HFF-Myc (cell line): Measurements from ENCODE around the gene HECTD2.

ENCODE experiments used
- DNase-seq: peaks from one replicate; pipeline ENCODE4 v3.0.0-alpha.2; 2011; ENCODE audit warnings: low read depth; ENCODE audit errors: extremely low read depth
- H3K4me3 ChIP-seq: replicated peaks from 2 replicates; pipeline ENCODE4 v1.5.1; 2011; ENCODE audit warnings: low read depth, mild to moderate bottlenecking, control low read depth, low read length
- TF ChIP-seq, protein P1 (sequence below): IDR thresholded peaks from 2 replicates; pipeline ENCODE4 v1.5.1; 2012; ENCODE audit warnings: mild to moderate bottlenecking, low read depth, low read length, control low read depth; ENCODE audit errors: missing control alignments

HECTD2 gene

DNA sequence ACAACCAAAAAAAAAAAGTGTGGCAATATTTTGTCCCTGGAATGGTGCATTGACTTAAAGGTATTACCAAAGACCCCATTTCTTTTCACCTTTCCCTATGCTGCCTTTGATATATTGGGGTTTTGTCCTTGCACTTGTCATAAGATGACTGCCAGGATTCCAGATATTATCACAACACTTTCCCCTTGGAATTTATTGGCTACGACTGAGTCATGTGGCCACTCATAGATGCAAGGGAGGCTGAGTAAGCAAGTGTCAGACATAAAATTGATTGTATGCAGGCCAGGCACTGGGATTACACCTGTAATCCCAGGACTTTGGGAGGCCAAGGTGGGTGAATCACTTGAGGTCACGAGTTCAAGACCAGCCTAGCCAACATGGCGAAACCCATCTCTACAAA is 139.1 kb downstream of the HECTD2 start:
- H3K4me3 ChIP-seq, result no peak overlapping the region
- no peak for DNase-seq
- TF ChIP-seq, protein P1, sequence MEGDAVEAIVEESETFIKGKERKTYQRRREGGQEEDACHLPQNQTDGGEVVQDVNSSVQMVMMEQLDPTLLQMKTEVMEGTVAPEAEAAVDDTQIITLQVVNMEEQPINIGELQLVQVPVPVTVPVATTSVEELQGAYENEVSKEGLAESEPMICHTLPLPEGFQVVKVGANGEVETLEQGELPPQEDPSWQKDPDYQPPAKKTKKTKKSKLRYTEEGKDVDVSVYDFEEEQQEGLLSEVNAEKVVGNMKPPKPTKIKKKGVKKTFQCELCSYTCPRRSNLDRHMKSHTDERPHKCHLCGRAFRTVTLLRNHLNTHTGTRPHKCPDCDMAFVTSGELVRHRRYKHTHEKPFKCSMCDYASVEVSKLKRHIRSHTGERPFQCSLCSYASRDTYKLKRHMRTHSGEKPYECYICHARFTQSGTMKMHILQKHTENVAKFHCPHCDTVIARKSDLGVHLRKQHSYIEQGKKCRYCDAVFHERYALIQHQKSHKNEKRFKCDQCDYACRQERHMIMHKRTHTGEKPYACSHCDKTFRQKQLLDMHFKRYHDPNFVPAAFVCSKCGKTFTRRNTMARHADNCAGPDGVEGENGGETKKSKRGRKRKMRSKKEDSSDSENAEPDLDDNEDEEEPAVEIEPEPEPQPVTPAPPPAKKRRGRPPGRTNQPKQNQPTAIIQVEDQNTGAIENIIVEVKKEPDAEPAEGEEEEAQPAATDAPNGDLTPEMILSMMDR, result no peak

DNA sequence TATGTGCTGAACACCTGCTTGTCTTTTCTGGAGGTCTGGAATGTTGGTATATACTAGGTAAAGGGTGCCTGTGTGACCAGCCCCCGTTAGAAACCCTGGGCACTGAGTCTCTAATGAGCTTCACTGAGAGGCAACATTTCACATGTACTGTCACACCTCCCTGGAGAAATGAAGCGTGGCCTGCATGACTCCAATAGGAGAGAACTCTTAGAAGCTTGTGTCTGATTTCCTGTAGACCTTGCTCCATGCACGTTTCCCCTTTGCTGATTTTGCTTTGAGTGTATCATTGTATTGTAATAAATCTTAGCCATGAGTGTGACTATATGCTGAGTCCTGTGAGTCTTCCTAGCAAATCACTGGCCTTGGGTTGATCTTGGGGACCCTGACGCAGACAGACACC is 139.9 kb downstream of the HECTD2 start:
- H3K4me3 ChIP-seq, result no peak overlapping the region
- TF ChIP-seq, protein P1, result no peak
- DNase-seq, result no peak

DNA sequence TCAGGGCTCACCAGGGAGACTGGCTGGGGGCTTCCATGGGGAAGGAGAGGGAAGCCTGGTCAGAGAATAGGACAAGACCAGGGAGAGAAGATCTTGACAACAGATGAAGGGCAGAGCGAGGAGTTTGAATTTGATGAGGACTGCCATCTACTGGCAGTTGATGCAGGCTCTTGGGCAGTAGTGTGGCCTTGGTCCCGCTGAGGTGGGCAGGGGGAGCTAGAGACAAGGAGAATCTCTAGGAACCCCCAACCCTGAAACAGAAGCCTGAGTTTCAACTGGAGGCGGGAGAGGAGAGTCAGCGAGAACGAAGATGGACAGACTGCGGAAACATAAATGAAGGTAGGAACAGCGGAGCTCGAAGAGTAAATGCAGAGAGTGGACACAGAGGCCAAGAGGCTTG is 141.7 kb downstream of the HECTD2 start:
- DNase-seq, result peak; percentile 37

DNA sequence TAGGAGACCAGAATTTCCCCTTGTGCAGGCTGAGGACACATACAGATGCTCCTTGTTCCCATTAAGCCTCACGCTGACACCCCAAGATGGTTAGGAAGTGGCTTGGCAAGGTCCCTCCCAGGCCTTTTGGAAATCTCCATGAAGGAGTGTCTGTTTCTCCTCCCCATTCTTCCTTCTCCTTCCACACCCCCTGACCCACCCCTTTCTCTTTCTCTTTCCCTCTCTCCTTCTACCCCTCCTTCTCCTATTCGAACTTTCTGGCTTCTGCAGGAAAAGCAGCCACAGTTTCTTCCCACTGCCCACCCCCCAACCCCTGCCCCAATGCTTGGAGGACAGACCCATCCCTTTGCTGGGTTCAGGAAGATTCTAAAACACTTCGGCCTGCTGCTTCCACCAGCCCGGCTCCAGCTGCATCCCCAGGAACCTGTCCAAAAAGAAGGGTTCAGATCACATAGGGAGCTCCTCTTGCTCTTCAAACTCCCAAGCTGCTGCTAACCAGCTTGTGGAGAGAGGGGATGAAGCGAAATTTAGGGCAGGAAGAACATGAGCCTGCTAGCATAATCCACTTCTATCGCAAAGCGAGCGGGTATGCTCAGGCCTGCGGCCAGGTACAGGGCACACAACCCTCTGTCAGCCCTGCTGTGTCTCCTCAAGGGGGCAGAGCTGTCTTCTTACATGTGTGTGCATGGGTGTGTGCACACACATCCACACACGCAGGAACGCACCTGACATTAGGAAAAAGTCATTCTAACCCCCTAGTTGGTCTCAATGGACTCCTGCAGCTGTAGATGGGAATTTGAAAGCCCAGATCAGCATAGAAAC is 142.3 kb downstream of the HECTD2 start:
- no peak overlapping the region for H3K4me3 ChIP-seq
- TF ChIP-seq, protein P1, result peak; percentile 40
- no peak for DNase-seq

More for the DNA sequence above, 141.7 kb downstream of the HECTD2 start:
- no peak overlapping the region for H3K4me3 ChIP-seq
- TF ChIP-seq, protein P1, result peak; percentile 79

DNA sequence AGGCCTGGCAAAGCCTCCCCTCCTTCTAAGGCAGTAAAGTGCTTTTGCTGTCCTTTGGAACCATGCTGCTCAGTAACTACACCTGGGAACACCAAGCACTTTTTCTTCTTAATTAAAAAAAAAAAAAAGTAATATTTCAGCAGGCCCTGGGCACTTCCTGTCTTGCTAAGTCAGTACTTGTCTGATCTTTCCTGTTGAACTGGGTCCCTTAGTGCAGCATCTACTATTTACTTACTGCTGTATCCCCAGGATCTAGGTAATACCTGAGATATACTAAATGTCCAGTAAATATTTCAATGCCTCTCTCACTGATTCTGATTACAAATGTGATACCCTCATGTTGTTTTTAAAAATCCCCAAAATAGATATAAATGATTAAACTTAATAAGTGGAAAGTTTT is 145.3 kb downstream of the HECTD2 start:
- TF ChIP-seq, protein P1, result no peak

DNA sequence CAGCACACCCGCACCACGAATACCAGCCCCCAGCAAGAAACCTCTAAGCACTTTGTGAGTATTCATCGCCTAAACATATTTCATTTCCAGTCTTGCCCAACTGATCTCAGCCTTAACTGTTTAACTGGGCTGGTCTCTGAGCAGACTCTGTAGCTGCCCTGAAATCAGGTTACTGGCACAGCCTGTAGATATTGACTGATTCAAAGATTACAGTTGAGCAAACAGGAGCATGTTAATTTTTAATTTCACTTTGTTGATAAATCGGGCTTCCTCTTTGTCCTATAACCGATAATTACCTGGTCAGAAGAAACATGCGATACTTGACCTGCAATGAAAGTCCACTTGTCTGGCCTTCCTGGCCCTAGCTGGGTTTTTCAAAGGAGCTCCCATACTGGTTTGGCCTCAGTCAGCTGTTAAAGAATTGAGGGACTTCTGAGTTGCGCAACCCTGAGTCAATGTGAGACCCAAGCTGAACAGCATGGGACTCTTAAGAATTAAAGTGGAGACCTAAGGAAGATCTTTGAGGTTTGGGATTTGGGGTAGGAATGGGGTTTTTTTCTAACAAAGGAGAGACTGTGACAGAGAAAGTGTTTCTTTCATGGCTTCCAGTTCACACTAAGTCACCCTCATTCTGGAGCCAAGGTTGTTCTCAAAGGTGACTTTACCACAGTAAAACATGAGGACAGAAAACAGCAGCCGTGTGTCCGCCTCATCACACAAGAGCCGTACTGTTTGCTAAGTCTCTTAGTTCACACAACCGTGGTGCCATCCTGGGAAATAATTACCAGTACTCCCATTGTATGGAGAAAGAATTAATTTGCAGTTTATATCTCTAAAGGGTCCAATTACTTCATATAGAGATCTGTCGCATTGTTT is 146.8 kb downstream of the HECTD2 start:
- TF ChIP-seq, protein P1, result no peak
- no peak for DNase-seq
- H3K4me3 ChIP-seq, result no peak overlapping the region

More for the DNA sequence above, 145.3 kb downstream of the HECTD2 start:
- no peak overlapping the region for H3K4me3 ChIP-seq
- DNase-seq, result no peak
